Endothelial cell of umbilical vein (primary cell): Measurements from ENCODE around the gene CATSPER4. TPM values are rescaled to one million over a fixed set of nuclear protein-coding genes. Genes with fewer than 3 reads are reported as not detected.
"Not testable (repeated sequence)": the region's sequence is repeated elsewhere in the genome, so short reads cannot be mapped to it uniquely, and the experiment has no call there.

Experiments used
- BruUV-seq: library from RNA; stranded (reverse); fragments of 400-500 nt; replicated peaks from 2 replicates; lab custom pipeline; 2021; lab: Mats Ljungman, UMichigan
- CTCF ChIA-PET: fragments of 300-600, 350-600 bp; sonication (Branson Sonifier 250); formaldehyde crosslinking; loops from one replicate; lab custom pipeline; 2021; ENCODE audit warnings: antibody characterized with exemption, inconsistent platforms; lab: Charles Lee
- POLR2A ChIA-PET: fragments of 300-600, 350-600 bp; sonication (Branson Sonifier 250); formaldehyde crosslinking; loops from one replicate; lab custom pipeline; 2021; ENCODE audit warnings: antibody characterized with exemption, inconsistent platforms; lab: Charles Lee
- DNase-seq: peaks from one replicate; pipeline ENCODE4 v3.0.0-alpha.2; 2011; ENCODE audit warnings: low read depth, low spot score
- FAIRE-seq: peaks from 2 replicates; lab custom pipeline; 2011; peaks lifted over from hg19 to GRCh38; lab: Jason Lieb, UNC
- H2AFZ ChIP-seq: 2 replicates; pipeline ENCODE4 v1.6.0; 2012; ENCODE audit warnings: low read depth, low read length, control low read depth, inconsistent platforms
- H3K27ac ChIP-seq: 2 replicates; pipeline ENCODE4 v1.5.1; 2011; ENCODE audit warnings: low read depth, mild to moderate bottlenecking, control low read depth, low read length, moderate library complexity; ENCODE audit not compliant: insufficient read depth
- H3K27me3 ChIP-seq, 2 experiments: 2 replicates each; pipeline versions ENCODE4 v1.6.0 to v1.6.1; 2011; ENCODE audit warnings: low read length in 2 of 2, mixed read lengths in 1 of 2; ENCODE audit not compliant: control insufficient read depth in 2 of 2, insufficient read depth in 2 of 2
- H3K36me3 ChIP-seq, 2 experiments: 2 replicates in 1 of 2; 3 replicates in 1 of 2; pipeline ENCODE4 v1.5.1; 2011; ENCODE audit warnings: low read length in 2 of 2, mild to moderate bottlenecking in 1 of 2, moderate library complexity in 1 of 2; ENCODE audit not compliant: control insufficient read depth in 2 of 2, insufficient read depth in 2 of 2; ENCODE audit errors: extremely low read depth in 1 of 2
- H3K4me1 ChIP-seq: 3 replicates; pipeline ENCODE4 v1.5.1; 2011; ENCODE audit warnings: mild to moderate bottlenecking, low read length; ENCODE audit not compliant: control insufficient read depth, insufficient read depth; ENCODE audit errors: extremely low read depth
- H3K4me2 ChIP-seq: 2 replicates; pipeline ENCODE4 v1.6.1; 2011; ENCODE audit warnings: low read length, control low read depth, mixed read lengths; ENCODE audit not compliant: insufficient read depth
- H3K4me3 ChIP-seq, 3 experiments: fragments of 200-600 bp in 1 of 3; sonication (generic), shearing (Covaris generic) in 1 of 3; replicated peaks in 1 of 3; 2 replicates each; pipeline ENCODE4 v1.5.1; 2011 to 2016; ENCODE audit warnings: control low read depth in 3 of 3, low read length in 3 of 3, mild to moderate bottlenecking in 2 of 3, inconsistent platforms in 1 of 3, low read depth in 1 of 3, moderate library complexity in 1 of 3; ENCODE audit not compliant: insufficient read depth in 1 of 3
- H3K79me2 ChIP-seq: 2 replicates; pipeline ENCODE4 v1.6.0; 2012; ENCODE audit warnings: low read length, inconsistent platforms; ENCODE audit not compliant: control insufficient read depth, insufficient read depth
- H3K9ac ChIP-seq: replicated peaks from 2 replicates; pipeline ENCODE3; 2011; ENCODE audit warnings: low read length, control low read depth; ENCODE audit not compliant: insufficient read depth; ENCODE audit errors: extremely low read depth
- H3K9me1 ChIP-seq: replicated peaks from 3 replicates; pipeline ENCODE4 v1.6.0; 2011; ENCODE audit warnings: mild to moderate bottlenecking, low read length; ENCODE audit not compliant: control insufficient read depth, insufficient read depth; ENCODE audit errors: extremely low read depth
- H3K9me3 ChIP-seq: replicated peaks from 2 replicates; pipeline ENCODE4 v1.5.1; 2012; ENCODE audit warnings: low read length, inconsistent platforms; ENCODE audit not compliant: control insufficient read depth, insufficient read depth
- H4K20me1 ChIP-seq: replicated peaks from 2 replicates; pipeline ENCODE3; 2011; ENCODE audit warnings: mild to moderate bottlenecking, low read length; ENCODE audit not compliant: control insufficient read depth, insufficient read depth; ENCODE audit errors: extremely low read depth
- CTCF ChIP-seq, 2 donors: IDR thresholded peaks; 1 replicate in 1 of 2; 2 replicates in 1 of 2; pipeline ENCODE4 v1.5.1; 2011; ENCODE audit warnings: low read length in 2 of 2, mild to moderate bottlenecking in 2 of 2, moderate library complexity in 2 of 2, control low read depth in 1 of 2, inconsistent platforms in 1 of 2, low read depth in 1 of 2; ENCODE audit not compliant: insufficient read depth in 1 of 2; ENCODE audit errors: extremely low read depth in 1 of 2
- EZH2 ChIP-seq: IDR thresholded peaks from 2 replicates; pipeline ENCODE4 v1.6.1; 2012; ENCODE audit warnings: borderline replicate concordance, low read depth, mild to moderate bottlenecking, moderate library complexity, low read length, inconsistent platforms; ENCODE audit not compliant: severe bottlenecking
- JUN ChIP-seq: IDR thresholded peaks from 2 replicates; pipeline ENCODE4 v1.6.1; 2011; ENCODE audit warnings: borderline replicate concordance, low read depth; ENCODE audit not compliant: insufficient read length, insufficient read depth
- MAX ChIP-seq: IDR thresholded peaks from 2 replicates; pipeline ENCODE4 v1.6.1; 2011; ENCODE audit not compliant: insufficient read depth, insufficient read length
- MYC ChIP-seq: IDR thresholded peaks from one replicate; pipeline ENCODE4 v1.6.1; 2011; ENCODE audit warnings: mild to moderate bottlenecking, low read depth, low read length
- POLR2A ChIP-seq: IDR thresholded peaks from 2 replicates; pipeline ENCODE4 v1.6.1; 2012; ENCODE audit warnings: low read depth, mild to moderate bottlenecking, control low read depth, low read length
- POLR2AphosphoS5 ChIP-seq: IDR thresholded peaks from 2 replicates; pipeline ENCODE4 v1.6.1; 2012; ENCODE audit warnings: low read depth, mild to moderate bottlenecking, control low read depth, low read length, moderate library complexity; ENCODE audit not compliant: insufficient read depth
- dilution Hi-C: fragments of 300-500 bp; cut with MboI; formaldehyde crosslinking; loops from one replicate; pipeline ENCODE4 v1.15.0; 2019; ENCODE audit warnings: low sequenced_read_pairs; ENCODE audit not compliant: extremely low pct_ligation_motif_present
- intact Hi-C: fragments of 100-400 bp; cut with micrococcal nuclease; formaldehyde crosslinking; loops from one replicate; pipeline ENCODE4 v1.10.0; 2022
- polyA plus RNA-seq, 4 experiments: library from polyadenylated mRNA; depleted of rRNA in 3 of 4; stranded (reverse) in 3 of 4; unstranded in 1 of 4; fragments of >200 nt; gene quantifications; 2 replicates each; pipeline versions ENCODE4 v1.2.1 to v1.2.3, GENCODE V29; 2011 to 2012; ENCODE audit warnings: missing spikeins in 1 of 4
- total RNA-seq: library from RNA; stranded (reverse); gene quantifications from 2 replicates; pipeline ENCODE4 v1.2.3, GENCODE V29; 2021

CATSPER4 gene
- total and polyA plus RNA-seq, 2 donors (not counting 3 experiments of a cell fraction or from before 2014, with no cell fraction given), result not detected

- peak overlapping the region; percentile 96 for H2AFZ ChIP-seq
Measured at GRCh38 chr1:26225033-26225831, 34.8 kb downstream of the CATSPER4 start.

GRCh38 chr1:26230682-26231081, 40.3 kb downstream of the CATSPER4 start:
- DNase-seq, dilution Hi-C loops, POLR2A ChIA-PET, BruUV-seq, H3K4me2 ChIP-seq, FAIRE-seq, H3K27me3 ChIP-seq, H2AFZ ChIP-seq, H3K9me3 ChIP-seq, H4K20me1 ChIP-seq, H3K36me3 ChIP-seq, H3K27ac ChIP-seq, H3K9ac ChIP-seq, H3K4me3 ChIP-seq, H3K9me1 ChIP-seq, intact Hi-C loops: not testable (repeated sequence)
- H3K4me1 ChIP-seq, result peaks cover 12% of the 10 kb centered on the region
- CTCF ChIA-PET, result interaction anchor here (0.7 to 1.6 kb wide), 8 partner anchors 30 to 187 kb away, joined by 3 to 4 read pairs (median 3); partner anchors contain the start of genes C1orf232 and ZNF593
- peaks cover 11% of the 10 kb centered on the region for H3K79me2 ChIP-seq

More at GRCh38 chr1:26225033-26225831, 34.8 kb downstream of the CATSPER4 start:
- H3K9me1 ChIP-seq, result no peaks in the 10 kb centered on the region
- intact Hi-C loops, result no loop called here
- FAIRE-seq (peak; percentile 35), DNase-seq (peak; percentile 49)
- H3K4me3 ChIP-seq, result peak overlapping the region; percentile 20 to 41 (median 37)
- H3K9me3 ChIP-seq, result no peaks in the 10 kb centered on the region
- H3K9ac ChIP-seq, result no peak overlapping the region
- dilution Hi-C loops, result no loop called here
- H3K4me2 ChIP-seq, result peak overlapping the region; percentile 77
- CTCF ChIA-PET, result interaction anchor here (0.8 to 1.5 kb wide), 2 partner anchors 9 kb away, joined by 4 to 10 read pairs; partner anchors contain the start of gene CEP85
- H3K4me1 ChIP-seq, result peaks cover 5% of the 10 kb centered on the region
- BruUV-seq, result no TSS peak
- no peak overlapping the region for H3K27ac ChIP-seq
- POLR2A ChIA-PET, result interaction anchor here (0.6 to 0.7 kb wide), 2 partner anchors 138 to 1552 kb away, joined by 3 to 10 read pairs; no protein-coding TSS in a partner anchor
- H3K27me3 ChIP-seq, result peaks cover 3 to 7% of the 10 kb centered on the region in 2 experiments
- no peaks in the 10 kb centered on the region for H3K79me2 ChIP-seq
- no peaks in the 10 kb centered on the region for H3K36me3 ChIP-seq
- no peaks in the 10 kb centered on the region for H4K20me1 ChIP-seq
- TF ChIP-seq CTCF (IDR thresholded peaks at IDR 0.05; ENCODE audit: extremely low read depth in 1 of 2, insufficient read depth in 1 of 2, low read depth in 1 of 2, low read length in 2 of 2), result no peak
- TF ChIP-seq POLR2A, result no peak
- TF ChIP-seq JUN, result no peak
- no peak for TF ChIP-seq MAX
- TF ChIP-seq POLR2AphosphoS5, result no peak
- peak; percentile 30 for TF ChIP-seq EZH2
- no peak for TF ChIP-seq MYC
